ENCODE data around the gene NXNL1.

The NXNL1 gene

DNA sequence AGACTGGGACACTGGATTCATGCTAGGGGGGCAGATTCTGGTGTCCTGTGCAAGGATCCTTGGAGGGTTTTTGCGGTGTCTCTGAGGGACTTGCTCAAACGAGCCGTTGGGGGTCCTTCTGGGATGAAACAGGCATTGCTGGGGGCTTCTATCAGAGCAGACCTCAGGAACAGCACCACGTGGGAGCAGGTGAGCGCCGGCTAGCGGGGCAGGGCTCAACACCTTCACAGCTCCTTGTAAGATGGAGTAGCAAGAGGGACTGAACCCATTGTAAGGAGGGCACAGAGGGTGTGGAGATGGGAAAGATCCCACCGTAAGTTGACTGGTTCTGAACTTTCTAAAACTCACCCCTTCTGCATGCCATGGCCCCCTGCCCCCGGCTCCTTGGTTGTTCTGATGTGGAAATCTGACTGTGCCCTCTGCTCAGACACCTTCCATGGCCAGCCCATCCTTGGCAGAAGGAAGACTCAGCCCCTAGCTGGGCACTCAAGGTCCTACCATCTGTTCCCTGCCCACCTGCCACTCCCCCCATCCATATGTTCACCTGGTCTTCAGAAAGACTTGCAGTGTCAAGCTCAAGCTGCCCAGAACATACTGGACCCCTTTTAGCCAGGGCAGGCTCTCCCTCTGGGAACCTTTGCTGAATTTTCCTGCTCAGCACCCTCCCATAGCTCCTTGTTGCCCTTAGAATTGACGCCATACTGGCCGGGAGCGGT, 10.8 kb upstream of the NXNL1 start:
- no peak for DNase-seq
- Histone ChIP-seq H3K27me3 (ENCODE audit: insufficient read depth, low read depth, severe bottlenecking) (no peaks in the 10 kb centered on the region), H3K36me3 (no peaks in the 10 kb centered on the region), H3K27ac (no peak overlapping the region; the same call in 1 of the 2 replicates), H3K4me3 (ENCODE audit: low read depth, low read length) (peak overlapping the region; percentile 81), H3K9me3 (ENCODE audit: severe bottlenecking) (no peaks in the 10 kb centered on the region)
- TF ChIP-seq, protein P1, sequence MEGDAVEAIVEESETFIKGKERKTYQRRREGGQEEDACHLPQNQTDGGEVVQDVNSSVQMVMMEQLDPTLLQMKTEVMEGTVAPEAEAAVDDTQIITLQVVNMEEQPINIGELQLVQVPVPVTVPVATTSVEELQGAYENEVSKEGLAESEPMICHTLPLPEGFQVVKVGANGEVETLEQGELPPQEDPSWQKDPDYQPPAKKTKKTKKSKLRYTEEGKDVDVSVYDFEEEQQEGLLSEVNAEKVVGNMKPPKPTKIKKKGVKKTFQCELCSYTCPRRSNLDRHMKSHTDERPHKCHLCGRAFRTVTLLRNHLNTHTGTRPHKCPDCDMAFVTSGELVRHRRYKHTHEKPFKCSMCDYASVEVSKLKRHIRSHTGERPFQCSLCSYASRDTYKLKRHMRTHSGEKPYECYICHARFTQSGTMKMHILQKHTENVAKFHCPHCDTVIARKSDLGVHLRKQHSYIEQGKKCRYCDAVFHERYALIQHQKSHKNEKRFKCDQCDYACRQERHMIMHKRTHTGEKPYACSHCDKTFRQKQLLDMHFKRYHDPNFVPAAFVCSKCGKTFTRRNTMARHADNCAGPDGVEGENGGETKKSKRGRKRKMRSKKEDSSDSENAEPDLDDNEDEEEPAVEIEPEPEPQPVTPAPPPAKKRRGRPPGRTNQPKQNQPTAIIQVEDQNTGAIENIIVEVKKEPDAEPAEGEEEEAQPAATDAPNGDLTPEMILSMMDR (IDR thresholded peaks at IDR 0.05; ENCODE audit: low read depth, low read length), result no peak

DNA sequence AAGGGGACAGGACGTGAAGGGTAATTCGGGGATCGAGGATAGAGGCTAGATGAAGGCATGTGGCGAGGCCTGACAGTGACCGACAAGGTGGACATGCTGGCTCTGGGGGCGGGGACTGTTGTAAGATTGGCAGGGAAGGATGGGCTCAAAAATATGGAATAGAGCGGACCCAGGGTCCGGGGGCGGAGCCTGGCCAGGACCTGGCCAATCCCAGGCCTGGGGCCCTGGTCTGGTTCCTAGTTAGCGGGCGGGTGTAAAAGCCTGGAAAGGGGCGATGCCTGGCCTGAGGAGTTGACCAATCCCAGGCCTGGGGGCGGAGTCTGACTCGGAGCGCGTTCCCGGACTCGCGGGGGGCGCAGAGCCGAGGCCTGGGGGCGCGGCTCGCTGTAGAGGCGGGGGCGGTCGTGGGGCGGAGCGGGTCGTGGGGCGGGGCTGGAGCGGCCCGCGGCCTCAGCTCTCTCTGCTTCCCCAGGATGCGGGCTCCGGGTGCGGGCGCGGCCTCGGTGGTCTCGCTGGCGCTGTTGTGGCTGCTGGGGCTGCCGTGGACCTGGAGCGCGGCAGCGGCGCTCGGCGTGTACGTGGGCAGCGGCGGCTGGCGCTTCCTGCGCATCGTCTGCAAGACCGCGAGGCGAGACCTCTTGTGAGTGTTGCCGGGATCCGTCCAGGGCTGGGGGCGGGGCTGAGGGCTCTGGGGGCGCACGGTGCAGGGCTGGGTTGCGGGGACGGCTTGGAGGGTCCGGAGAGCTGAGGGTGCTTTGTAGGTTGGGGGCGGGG, 9.5 kb upstream of the NXNL1 start, which contains the start of gene SLC27A1:
SLC27A1 (plus strand) TSS at position 457 of the 774 bp plus-strand sequence; CDS start at position 474, 17 bp downstream.
- Histone ChIP-seq H3K27ac (peak within 1 kb of the TSS; percentile 93), H3K36me3 (no peaks in the 10 kb centered on the region)

DNA sequence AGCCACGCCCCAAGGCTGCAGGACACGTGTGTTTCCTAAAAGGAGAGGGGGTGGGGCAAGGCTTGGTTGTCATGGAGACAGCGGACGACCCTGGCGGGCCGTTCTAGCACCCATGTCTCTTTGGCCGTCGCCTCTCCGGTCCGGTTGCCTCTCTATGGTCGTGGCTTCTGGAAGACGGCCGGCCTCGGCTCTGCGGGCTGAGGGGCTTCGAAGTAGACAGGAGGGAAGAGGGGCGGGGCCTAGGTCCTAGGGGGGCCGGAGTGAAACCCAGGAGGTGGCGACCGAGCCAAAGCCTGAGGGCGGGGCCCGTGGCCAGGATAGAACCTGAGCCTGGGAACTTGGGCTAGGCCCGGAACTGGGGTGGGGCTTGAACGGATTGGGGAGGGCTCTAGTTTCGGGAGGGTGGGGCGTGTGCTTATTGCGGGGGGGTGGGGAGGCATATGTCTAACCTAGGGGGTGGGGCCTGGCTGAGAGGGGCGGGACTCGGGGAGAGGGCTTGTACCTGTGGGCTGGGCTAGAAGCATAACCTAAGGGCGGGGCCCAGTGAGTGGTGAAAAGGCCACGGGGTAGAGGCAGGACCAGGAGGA, 8.8 kb upstream of the NXNL1 start:
- no peaks in the 10 kb centered on the region for H3K9me3 ChIP-seq (ENCODE audit: severe bottlenecking)
- DNase-seq, result peak; percentile 97
- peak overlapping the region; percentile 93 for H3K27ac ChIP-seq
- TF ChIP-seq, protein P1 (IDR thresholded peaks at IDR 0.05; ENCODE audit: low read depth, low read length), result no peak
- no peaks in the 10 kb centered on the region for H3K27me3 ChIP-seq (ENCODE audit: insufficient read depth, low read depth, severe bottlenecking)
- H3K36me3 ChIP-seq, result no peaks in the 10 kb centered on the region
- peak overlapping the region; percentile 81 for H3K4me3 ChIP-seq (ENCODE audit: low read depth, low read length)

More for the DNA sequence above, 9.5 kb upstream of the NXNL1 start, which contains the start of gene SLC27A1:
- no peaks in the 10 kb centered on the region for H3K9me3 ChIP-seq (ENCODE audit: severe bottlenecking)
- peak within 1 kb of the TSS; percentile 81 for H3K4me3 ChIP-seq (ENCODE audit: low read depth, low read length)
- DNase-seq, result peak; percentile 99
- H3K27me3 ChIP-seq (ENCODE audit: insufficient read depth, low read depth, severe bottlenecking), result no peaks in the 10 kb centered on the region
- TF ChIP-seq, protein P1 (IDR thresholded peaks at IDR 0.05; ENCODE audit: low read depth, low read length), result no peak

DNA sequence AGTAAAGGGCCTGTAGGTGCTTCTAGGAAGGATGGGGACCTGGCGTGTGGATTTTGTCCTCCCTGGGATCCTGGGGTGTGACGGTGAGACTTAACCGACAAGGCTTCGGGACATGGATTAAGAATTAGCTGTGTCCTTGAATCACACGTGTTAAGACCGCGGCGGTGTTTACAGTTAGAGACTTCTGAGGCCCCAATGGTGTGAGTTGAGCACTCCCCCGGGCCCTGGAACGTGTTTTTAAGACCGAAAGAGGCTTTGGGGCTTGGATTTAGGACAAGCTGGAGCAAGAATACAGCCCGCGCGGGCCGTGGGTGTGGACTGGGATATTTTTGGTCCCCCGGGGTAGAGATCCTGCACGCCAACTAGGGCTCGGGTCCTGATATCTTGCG, 8.4 kb upstream of the NXNL1 start:
- H3K27ac ChIP-seq, result peak overlapping the region; percentile 93
- peak; percentile 90 for DNase-seq
- TF ChIP-seq, protein P1 (IDR thresholded peaks at IDR 0.05; ENCODE audit: low read depth, low read length), result no peak

DNA sequence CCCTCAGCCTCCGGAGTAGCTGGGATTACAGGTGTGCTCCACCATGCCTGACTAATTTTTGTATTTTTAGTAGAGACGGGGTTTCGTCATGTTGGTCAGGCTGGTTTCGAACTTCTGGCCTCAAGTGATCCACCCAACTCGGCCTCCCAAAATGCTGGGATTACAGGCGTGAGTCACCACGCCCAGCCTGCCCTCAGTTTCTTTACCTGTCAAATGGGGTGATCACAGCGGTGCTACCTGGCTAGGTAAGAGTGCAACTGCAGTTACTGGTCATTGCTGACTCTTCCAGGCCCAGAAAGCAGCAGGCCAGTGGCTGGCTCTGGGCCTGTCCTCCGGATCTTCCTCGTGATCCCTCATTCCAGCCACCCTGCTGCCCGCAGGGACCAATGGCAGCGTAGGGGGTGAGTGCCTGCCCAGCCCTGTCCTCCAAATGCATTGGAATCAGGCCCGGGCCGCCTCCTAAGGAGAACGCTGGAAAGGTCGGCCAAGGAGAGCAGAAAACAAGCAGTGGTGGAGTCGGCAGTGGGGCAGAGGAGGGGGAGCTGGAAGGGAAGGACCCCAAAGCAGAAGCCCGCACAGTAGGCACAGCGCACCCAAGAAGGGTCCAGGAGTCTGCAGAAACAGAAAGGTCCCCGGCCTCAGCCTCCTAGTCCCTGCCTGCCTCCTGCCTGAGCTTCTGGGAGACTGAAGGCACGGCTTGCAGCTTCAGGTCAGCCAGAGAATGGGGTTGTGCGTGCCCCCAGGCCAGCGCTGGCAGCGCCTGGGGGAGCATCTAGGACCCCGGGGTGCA, 7.8 kb upstream of the NXNL1 start:
- peak overlapping the region; percentile 81 for H3K4me3 ChIP-seq (ENCODE audit: low read depth, low read length)
- H3K27ac ChIP-seq, result peak overlapping the region; percentile 93
- H3K27me3 ChIP-seq (ENCODE audit: insufficient read depth, low read depth, severe bottlenecking), result no peaks in the 10 kb centered on the region
- no peaks in the 10 kb centered on the region for H3K36me3 ChIP-seq
- DNase-seq, result peak; percentile 26
- H3K9me3 ChIP-seq (ENCODE audit: severe bottlenecking), result no peaks in the 10 kb centered on the region
- TF ChIP-seq, protein P1 (IDR thresholded peaks at IDR 0.05; ENCODE audit: low read depth, low read length), result no peak

More for the DNA sequence above, 8.4 kb upstream of the NXNL1 start:
- Histone ChIP-seq H3K36me3 (no peaks in the 10 kb centered on the region), H3K4me3 (ENCODE audit: low read depth, low read length) (peak overlapping the region; percentile 81), H3K9me3 (ENCODE audit: severe bottlenecking) (no peaks in the 10 kb centered on the region), H3K27me3 (ENCODE audit: insufficient read depth, low read depth, severe bottlenecking) (no peaks in the 10 kb centered on the region)

Measured in WERI-Rb-1 (cell line).